K562 (cell line): ENCODE results near the gene LPIN2. TPM values are rescaled to one million over a fixed set of nuclear protein-coding genes. Genes with fewer than 3 reads are reported as not detected.

Source experiments
- ATAC-seq: fragments of 200-7000 bp; cut with Tn5 transposase; 3 replicates; pipeline ENCODE4 v1.9.1; 2020; ENCODE audit warnings: moderate library complexity
- Bru-seq: library from RNA; stranded (reverse); fragments of 400-500 nt; gene quantifications from one replicate; lab custom pipeline; 2021; lab: Mats Ljungman, UMichigan
- BruChase-seq, 2 experiments: library from RNA; stranded (reverse); fragments of 400-500 nt; gene quantifications; one replicate each; lab custom pipeline; 2021; lab: Mats Ljungman, UMichigan
- BruUV-seq: library from RNA; stranded (reverse); fragments of 400-500 nt; replicated peaks from 2 replicates; lab custom pipeline; 2021; lab: Mats Ljungman, UMichigan
- CTCF ChIA-PET: fragments of 300-600 bp; formaldehyde crosslinking; extraction: SDS; loops from one replicate; lab custom pipeline; 2021; ENCODE audit warnings: low intra/inter-chr PET ratio; lab: Yijun Ruan, JAX
- POLR2A ChIA-PET: fragments of 300-600, 350-650 bp; sonication (Branson Sonifier 250); formaldehyde crosslinking; extraction: SDS; loops from one replicate; lab custom pipeline; 2021; ENCODE audit warnings: antibody characterized with exemption, inconsistent platforms; lab: Yijun Ruan, JAX
- DNase-seq, 4 experiments: peaks; one replicate each; pipeline versions ENCODE4 v3.0.0 to v3.0.0-alpha.2; 2011 to 2018; ENCODE audit warnings: low spot score in 3 of 4, mixed read lengths in 3 of 4; ENCODE audit errors: extremely low read depth in 1 of 4
- FAIRE-seq: peaks from 2 replicates; lab custom pipeline; 2011; peaks lifted over from hg19 to GRCh38; lab: Jason Lieb, UNC
- H2AFZ ChIP-seq: 2 replicates; pipeline ENCODE4 v1.6.0; 2011; ENCODE audit warnings: low read depth, low read length, control low read depth, inconsistent platforms
- H3K27ac ChIP-seq: fragments of 200-600 bp; 3 replicates; pipeline ENCODE4 v1.8.0; 2011; ENCODE audit warnings: low read depth, mild to moderate bottlenecking, control low read depth, inconsistent platforms, low read length, moderate library complexity, mixed read lengths; ENCODE audit errors: extremely low read depth
- H3K27me3 ChIP-seq, 2 experiments: fragments of 300-600 bp in 1 of 2; 2 replicates in 1 of 2; 3 replicates in 1 of 2; pipeline versions ENCODE4 v1.6.0 to v1.8.0; 2011; ENCODE audit warnings: inconsistent platforms in 2 of 2, low read length in 2 of 2, mild to moderate bottlenecking in 1 of 2, mixed read lengths in 1 of 2, moderate library complexity in 1 of 2; ENCODE audit not compliant: control insufficient read depth in 2 of 2, insufficient read depth in 2 of 2
- H3K36me3 ChIP-seq: fragments of 300-600 bp; 3 replicates; pipeline ENCODE4 v1.8.0; 2011; ENCODE audit warnings: mild to moderate bottlenecking, low read length, inconsistent platforms; ENCODE audit not compliant: control insufficient read depth, insufficient read depth
- H3K4me1 ChIP-seq, 2 experiments: fragments of 200-600 bp in 1 of 2; replicated peaks in 1 of 2; 2 replicates in 1 of 2; 3 replicates in 1 of 2; pipeline versions ENCODE4 v1.5.1 to v1.8.0; 2011; ENCODE audit warnings: inconsistent platforms in 2 of 2, low read length in 2 of 2, mild to moderate bottlenecking in 1 of 2, mixed read lengths in 1 of 2, moderate library complexity in 1 of 2; ENCODE audit not compliant: control insufficient read depth in 2 of 2, insufficient read depth in 2 of 2
- H3K4me2 ChIP-seq: 2 replicates; pipeline ENCODE4 v1.6.1; 2011; ENCODE audit warnings: low read length, control low read depth, inconsistent platforms, mixed read lengths; ENCODE audit not compliant: insufficient read depth
- H3K4me3 ChIP-seq: fragments of 200-600 bp; sonication (generic), shearing (Covaris generic); 2 replicates; pipeline ENCODE4 v1.5.1; 2016; ENCODE audit warnings: control low read depth, inconsistent platforms
- H3K79me2 ChIP-seq: fragments of 200-600 bp; 3 replicates; pipeline ENCODE4 v1.8.0; 2011; ENCODE audit warnings: low read length, inconsistent platforms; ENCODE audit not compliant: control insufficient read depth, insufficient read depth
- H3K9ac ChIP-seq, 2 experiments: 2 replicates each; pipeline versions ENCODE4 v1.6.0 to v1.6.1; 2011; ENCODE audit warnings: low read depth in 2 of 2, low read length in 2 of 2, control low read depth in 1 of 2, inconsistent platforms in 1 of 2, mild to moderate bottlenecking in 1 of 2, mixed read lengths in 1 of 2; ENCODE audit not compliant: insufficient read depth in 1 of 2
- H3K9me1 ChIP-seq: one replicate; pipeline ENCODE4 v1.6.0; 2011; ENCODE audit warnings: inconsistent platforms, mild to moderate bottlenecking, low read length, moderate library complexity; ENCODE audit not compliant: control insufficient read depth, insufficient read depth
- H3K9me3 ChIP-seq: replicated peaks from 2 replicates; pipeline ENCODE4 v1.5.1; 2011; ENCODE audit warnings: low read depth, low read length, inconsistent platforms; ENCODE audit not compliant: control insufficient read depth, insufficient read depth
- H4K20me1 ChIP-seq: replicated peaks from 2 replicates; pipeline ENCODE4 v1.6.1; 2011; ENCODE audit warnings: low read length, inconsistent platforms, mixed read lengths; ENCODE audit not compliant: control insufficient read depth, insufficient read depth
- E2F8 ChIP-seq: fragments of 450-650 bp; IDR thresholded peaks from 2 replicates; pipeline ENCODE4 v1.7.1; 2018; ENCODE audit warnings: mild to moderate bottlenecking, low read depth; ENCODE audit not compliant: partially characterized antibody
- FOXK2 ChIP-seq, 2 experiments: fragments of 450-650 bp; IDR thresholded peaks in 1 of 2; conservative IDR thresholded peaks in 1 of 2; 2 replicates each; pipeline ENCODE4 v1.6.1; 2016; ENCODE audit warnings: low read depth in 2 of 2, mild to moderate bottlenecking in 1 of 2
- HNRNPH1 ChIP-seq: fragments of 200-400 bp; formaldehyde crosslinking; optimal IDR thresholded peaks from 2 replicates; pipeline ENCODE3; 2017; ENCODE audit warnings: low read depth, mild to moderate bottlenecking, low read length, moderate library complexity
- HNRNPL ChIP-seq: fragments of 200-400 bp; formaldehyde crosslinking; IDR thresholded peaks from 2 replicates; pipeline ENCODE4 v1.6.1; 2017; ENCODE audit warnings: low read depth, mild to moderate bottlenecking, low read length
- NR4A1 ChIP-seq, 2 experiments: fragments of 250-450 bp in 1 of 2; fragments of 450-650 bp in 1 of 2; sonication (Bioruptor Pico) in 1 of 2; IDR thresholded peaks; 2 replicates each; pipeline versions ENCODE4 v1.4.0 to v1.6.1; 2016 to 2020; ENCODE audit warnings: mild to moderate bottlenecking in 2 of 2, missing compliant biosample characterization in 1 of 2, missing genetic modification characterization in 1 of 2, moderate library complexity in 1 of 2
- STAT5B ChIP-seq: fragments of 250-450 bp; sonication (Bioruptor Pico); IDR thresholded peaks from 2 replicates; pipeline ENCODE4 v1.8.0; 2021; ENCODE audit warnings: mild to moderate bottlenecking, inconsistent platforms
- TAF1 ChIP-seq: IDR thresholded peaks from 2 replicates; pipeline ENCODE4 v1.6.1; 2011; ENCODE audit warnings: mild to moderate bottlenecking, low read length, moderate library complexity; ENCODE audit not compliant: insufficient read depth, control insufficient read depth, severe bottlenecking; ENCODE audit errors: extremely low read depth
- ZKSCAN3 ChIP-seq: fragments of 250-450 bp; sonication (Bioruptor Pico); IDR thresholded peaks from 2 replicates; pipeline ENCODE4 v1.4.0; 2020
- ZNF431 ChIP-seq: sonication (generic); formaldehyde crosslinking; IDR thresholded peaks from 2 replicates; pipeline ENCODE4 v1.8.0; 2022; ENCODE audit warnings: mild to moderate bottlenecking, missing genetic modification reagents
- ZNF766 ChIP-seq: fragments of 200-800 bp; sonication (Bioruptor generic); conservative IDR thresholded peaks from 2 replicates; pipeline ENCODE4 v1.6.1; 2016; ENCODE audit warnings: missing genetic modification characterization, missing compliant biosample characterization
- WGBS: fragments of 100-300 bp; shearing (Covaris generic); methylation state at CpG from one replicate; pipeline ENCODE4 v1.1.6; 2016; ENCODE audit warnings: low coverage, mixed read lengths; ENCODE audit not compliant: insufficient coverage; ENCODE audit errors: missing lambda C conversion rate; 5-methylcytosine and 5-hydroxymethylcytosine counted together
- in situ Hi-C: fragments of 300-500 bp; cut with MboI; formaldehyde crosslinking; loops from 4 replicates; pipeline ENCODE4 v1.15.0; 2018; ENCODE audit warnings: inconsistent platforms, mixed read lengths
- intact Hi-C: fragments of 100-400 bp; cut with micrococcal nuclease; formaldehyde crosslinking; loops from 2 replicates; pipeline ENCODE4 v1.14.2; 2022
- long read RNA-seq, 3 experiments: library from polyadenylated mRNA in 2 of 3; library from RNA in 1 of 3; unstranded in 2 of 3; stranded (forward) in 1 of 3; transcript quantifications; one replicate each; pipeline ENCODE4 v2.0.0, GENCODE V29; 2019 to 2022
- polyA minus RNA-seq, 3 experiments: library from RNA; depleted of rRNA, polyadenylated mRNA; stranded (reverse); fragments of >200 nt; gene quantifications; 2 replicates each; pipeline ENCODE4 v1.2.3, GENCODE V29; 2011
- polyA plus RNA-seq, 8 experiments: library from polyadenylated mRNA; depleted of rRNA in 4 of 8; stranded (reverse) in 5 of 8; unstranded in 3 of 8; fragments of >200 nt; fragmentation: Nextera tagmentation in 2 of 8; fragmentation: Illumina TruSeq in 1 of 8; extraction: Ambion mirVana in 2 of 8; extraction: Trizol in 1 of 8; gene quantifications; 2 replicates each; pipeline versions ENCODE4 v1.2.1 to v1.2.3, GENCODE V29; 2011 to 2014; ENCODE audit warnings: inconsistent platforms in 1 of 8, missing spikeins in 1 of 8
- total RNA-seq, 7 experiments: library from RNA; depleted of rRNA in 6 of 7; stranded (reverse); fragments of >200 nt in 6 of 7; fragmentation: Illumina TruSeq in 2 of 7; extraction: Trizol in 2 of 7; gene quantifications; 2 replicates each; pipeline versions ENCODE4 v1.2.1 to v1.2.3, GENCODE V29; 2011 to 2021; ENCODE audit warnings: low replicate concordance in 1 of 7
- TF ChIP-seq, protein P1 (sequence below): fragments of 250-450 bp; sonication (Bioruptor Pico); IDR thresholded peaks from 2 replicates; pipeline ENCODE4 v1.8.0; 2021; ENCODE audit warnings: borderline replicate concordance, mild to moderate bottlenecking, moderate library complexity; ENCODE audit not compliant: poor library complexity, severe bottlenecking

The LPIN2 gene
- 45.6 and 69.6 TPM in 2 replicates for total RNA-seq (2011; cell fraction: chromatin; rRNA removed; ENCODE audit: low replicate concordance)
- total RNA-seq (2011; cell fraction: nucleolus; rRNA removed): 29.0 and 29.5 TPM in 2 replicates
- 35.7 and 37.3 TPM in 2 replicates for total RNA-seq (2011; cell fraction: nucleoplasm; rRNA removed)
- total RNA-seq (2014; rRNA removed): 21.0 and 23.3 TPM in 2 replicates
- total RNA-seq (2014; rRNA removed; fragmentation: Illumina TruSeq; extraction: Trizol): 20.6 and 23.5 TPM in 2 replicates
- 24.3 and 25.3 TPM in 2 replicates for total RNA-seq (2015; rRNA removed; fragmentation: Illumina TruSeq; extraction: Trizol)
- 26.1 and 31.7 TPM in 2 replicates for total RNA-seq (2021)
- polyA plus RNA-seq (2011; rRNA removed): 33.2 and 34.8 TPM in 2 replicates
- polyA plus RNA-seq (2011; cell fraction: cytosol; rRNA removed): 17.2 and 25.7 TPM in 2 replicates
- polyA plus RNA-seq (2011; cell fraction: nucleus; rRNA removed): 37.4 and 44.9 TPM in 2 replicates
- 18.3 and 28.4 TPM in 2 replicates for polyA plus RNA-seq (2012)
- 24.2 and 30.3 TPM in 2 replicates for polyA plus RNA-seq (2014; fragmentation: Illumina TruSeq; extraction: Trizol)
- 1 to 10 TPM; 5.2 to 7.6 TPM for polyA plus RNA-seq (2014; fragmentation: Nextera tagmentation; extraction: Ambion mirVana)
- 23.0 and 24.6 TPM in 2 replicates for polyA plus RNA-seq (2014; rRNA removed)
- 41.5 and 47.0 TPM in 2 replicates for polyA minus RNA-seq (2011; rRNA and poly(A)+ RNA removed)
- 22.2 and 22.3 TPM in 2 replicates for polyA minus RNA-seq (2011; cell fraction: cytosol; rRNA and poly(A)+ RNA removed)
- polyA minus RNA-seq (2011; cell fraction: nucleus; rRNA and poly(A)+ RNA removed): 20.3 and 39.2 TPM in 2 replicates
- Bru-seq, nascent RNA: percentile 86 among the genes with signal in this experiment
- BruChase-seq, experiment 1, labeled RNA remaining after a 2-hour chase: percentile 88 among the genes with signal in this experiment
- BruChase-seq, experiment 2, labeled RNA remaining after a 6-hour chase: percentile 84 among the genes with signal in this experiment
- long read RNA-seq, experiment 1, partial matches to known transcripts: 60 of 65 reads
- long read RNA-seq, experiment 1, other reads (novel, unspliced or antisense): 5 of 65 reads
- long read RNA-seq, experiment 2, partial matches to known transcripts: 6 of 18 reads
- long read RNA-seq, experiment 2, other reads (novel, unspliced or antisense): 12 of 18 reads
- long read RNA-seq, experiment 3, partial matches to known transcripts: 6 of 12 reads
- long read RNA-seq, experiment 3, other reads (novel, unspliced or antisense): 6 of 12 reads

DNA sequence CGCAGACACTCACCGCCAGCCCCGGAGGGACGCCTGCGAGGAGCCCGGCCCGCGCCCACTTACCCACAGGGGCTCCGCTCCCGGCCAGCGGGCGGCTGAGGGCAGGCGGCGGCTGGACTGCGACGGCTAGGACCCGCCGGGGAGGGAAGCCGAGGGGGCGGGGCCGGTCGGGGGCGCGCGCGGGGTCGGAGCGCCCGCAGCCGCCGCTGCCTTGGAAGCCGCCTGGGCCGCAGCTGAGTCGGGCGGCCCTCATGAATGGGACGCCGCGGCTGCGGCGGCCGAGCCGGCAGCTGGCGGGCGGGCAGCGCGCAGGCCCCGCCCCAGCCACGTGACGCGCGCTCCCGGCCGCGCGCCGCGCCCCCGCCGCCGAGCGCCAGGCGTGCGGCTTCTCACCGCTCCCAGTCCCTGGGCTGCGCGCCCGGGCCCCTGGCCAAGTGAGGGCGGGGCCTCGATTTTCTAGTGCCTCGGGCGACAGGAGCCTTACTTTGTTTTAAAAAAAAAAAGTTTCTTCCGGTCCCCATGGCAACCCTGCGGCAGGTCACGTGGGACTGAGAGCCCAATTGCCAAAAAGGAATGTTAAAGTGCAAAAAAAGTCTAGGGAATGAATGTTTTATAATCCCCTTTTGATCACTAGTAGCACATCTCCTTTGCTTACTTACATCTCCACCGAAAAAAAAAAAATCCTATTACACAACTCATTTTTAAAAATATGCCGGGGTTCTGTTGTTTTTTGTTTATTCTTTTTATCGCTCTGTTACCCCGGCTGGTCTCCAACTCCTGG lies at the start of gene LPIN2:
Gene LPIN2 (minus strand): TSS at position 121 of the 781 bp plus-strand sequence. CDS start 52,304 bp downstream, outside the sequence.
- ChIA-PET POLR2A (interaction anchor here (0.6 to 1.9 kb wide), 6 partner anchors 9 to 229 kb away, joined by 3 to 6 read pairs (median 4); no protein-coding TSS in a partner anchor), CTCF (interaction anchor here (0.7 kb wide), 1 partner anchor 44 kb away, joined by 3 read pairs; no protein-coding TSS in a partner anchor)
- WGBS: 2% methylated on average over 46 of the region's 78 CpGs
- peak; percentile 89 for ATAC-seq
- peak; percentile 97 to 99 (median 98) for DNase-seq
- Histone ChIP-seq H3K9ac (peak within 1 kb of the TSS; percentile 82 to 95), H3K36me3 (peaks cover 34% of the 10 kb centered on the region), H2AFZ (peak within 1 kb of the TSS; percentile 94), H3K4me3 (peak within 1 kb of the TSS; percentile 85), H3K27ac (peak within 1 kb of the TSS; percentile 93), H3K4me2 (peak within 1 kb of the TSS; percentile 84), H3K9me1 (no peaks in the 10 kb centered on the region), H3K4me1 (peaks cover 25 to 28% of the 10 kb centered on the region in 2 experiments), H3K79me2 (peaks cover 47% of the 10 kb centered on the region), H3K9me3 (no peaks in the 10 kb centered on the region), H4K20me1 (no peaks in the 10 kb centered on the region), H3K27me3 (no peaks in the 10 kb centered on the region)
- no TSS peak for BruUV-seq
- in situ Hi-C loops: no loop called here
- intact Hi-C loops: loop anchor here (1.0 to 5.0 kb wide), 4 partner anchors 18 to 139 kb away; no protein-coding TSS in a partner anchor
- FAIRE-seq: peak; percentile 94
- TF ChIP-seq STAT5B (no peak), FOXK2 (conservative IDR thresholded peaks at IDR 0.05 in 1 of 2, IDR thresholded peaks at IDR 0.05 in 1 of 2; ENCODE audit: low read depth in 2 of 2) (0 out of 4 replicates have a peak, but pooled peaks of 1 of the 2 experiments have one; percentile 29), NR4A1 (CRISPR knock-in tag; IDR thresholded peaks at IDR 0.05) (no peak), NR4A1 (tag; IDR thresholded peaks at IDR 0.05) (no peak), ZKSCAN3 (CRISPR knock-in tag) (no peak), ZNF766 (CRISPR knock-in tag) (peak; percentile 90; the same call in 1 of the 2 replicates), ZNF431 (no peak), E2F8 (no peak), HNRNPH1 (no peak), HNRNPL (0 out of 2 replicates have a peak, but pooled peaks have one; percentile 69), TAF1 (peak; percentile 87)
- TF ChIP-seq, protein P1, sequence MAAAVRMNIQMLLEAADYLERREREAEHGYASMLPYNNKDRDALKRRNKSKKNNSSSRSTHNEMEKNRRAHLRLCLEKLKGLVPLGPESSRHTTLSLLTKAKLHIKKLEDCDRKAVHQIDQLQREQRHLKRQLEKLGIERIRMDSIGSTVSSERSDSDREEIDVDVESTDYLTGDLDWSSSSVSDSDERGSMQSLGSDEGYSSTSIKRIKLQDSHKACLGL (CRISPR knock-in tag): no peak
